Colon (tissue), 2 donors: Measurements from ENCODE around the gene NKAIN2.
"Not testable (repeated sequence)": the region's sequence is repeated elsewhere in the genome, so short reads cannot be mapped to it uniquely, and the experiment has no call there.

ENCODE experiments used
- FAIRE-seq: peaks from 2 replicates; lab custom pipeline; 2012; peaks lifted over from hg19 to GRCh38; lab: Jason Lieb, UNC
- donor health status: control.
- donor health status: control.

Gene NKAIN2

GRCh38 chr6:124205921-124206320 is 402.3 kb downstream of the NKAIN2 start:
- no peak for FAIRE-seq

GRCh38 chr6:124223611-124224345 is 420.1 kb downstream of the NKAIN2 start:
- FAIRE-seq: no peak

- FAIRE-seq: no peak
These were observed 422.7 kb downstream of the NKAIN2 start for GRCh38 chr6:124226396-124226795.

GRCh38 chr6:124233221-124233620 is 429.6 kb downstream of the NKAIN2 start:
- FAIRE-seq: no peak

GRCh38 chr6:124234801-124235200 is 431.1 kb downstream of the NKAIN2 start:
- FAIRE-seq: no peak

GRCh38 chr6:124237911-124238310 is 434.2 kb downstream of the NKAIN2 start:
- FAIRE-seq: no peak

- FAIRE-seq: not testable (repeated sequence)
These were observed 434.7 kb downstream of the NKAIN2 start for GRCh38 chr6:124238408-124238807.

GRCh38 chr6:124254941-124255685 is 451.4 kb downstream of the NKAIN2 start:
- FAIRE-seq: no peak

GRCh38 chr6:124260337-124260736 is 456.7 kb downstream of the NKAIN2 start:
- FAIRE-seq: no peak

- no peak for FAIRE-seq
These were observed 466.1 kb downstream of the NKAIN2 start for GRCh38 chr6:124269733-124270132.

- FAIRE-seq: no peak
These were observed 470.0 kb downstream of the NKAIN2 start for GRCh38 chr6:124273701-124274100.

- FAIRE-seq: no peak
These were observed 478.9 kb downstream of the NKAIN2 start for GRCh38 chr6:124282541-124282940.

- no peak for FAIRE-seq
These were observed 479.8 kb downstream of the NKAIN2 start for GRCh38 chr6:124283486-124283885.

GRCh38 chr6:124285146-124285545 is 481.5 kb downstream of the NKAIN2 start:
- no peak for FAIRE-seq

GRCh38 chr6:124294574-124295200 is 491.0 kb downstream of the NKAIN2 start:
- FAIRE-seq: no peak

GRCh38 chr6:124297507-124297906 is 493.8 kb downstream of the NKAIN2 start:
- no peak for FAIRE-seq

GRCh38 chr6:124298730-124299129 is 495.1 kb downstream of the NKAIN2 start:
- no peak for FAIRE-seq

GRCh38 chr6:124300907-124301306 is 497.2 kb downstream of the NKAIN2 start:
- not testable (repeated sequence) for FAIRE-seq

GRCh38 chr6:124303971-124304370 is 500.3 kb downstream of the NKAIN2 start:
- FAIRE-seq: no peak

- FAIRE-seq: no peak
These were observed 506.5 kb downstream of the NKAIN2 start for GRCh38 chr6:124310139-124310538.

GRCh38 chr6:124319410-124319809 is 515.7 kb downstream of the NKAIN2 start:
- no peak for FAIRE-seq

GRCh38 chr6:124324237-124324636 is 520.6 kb downstream of the NKAIN2 start:
- no peak for FAIRE-seq

GRCh38 chr6:124330197-124330596 is 526.5 kb downstream of the NKAIN2 start:
- FAIRE-seq: no peak
